Measurements from ENCODE around the gene BYSL.
A peak's percentile ranks its signal among the peaks of the same experiment; 100 is the strongest.
"Not testable (repeated sequence)": the region's sequence is repeated elsewhere in the genome, so short reads cannot be mapped to it uniquely, and the experiment has no call there.

Gene BYSL

DNA sequence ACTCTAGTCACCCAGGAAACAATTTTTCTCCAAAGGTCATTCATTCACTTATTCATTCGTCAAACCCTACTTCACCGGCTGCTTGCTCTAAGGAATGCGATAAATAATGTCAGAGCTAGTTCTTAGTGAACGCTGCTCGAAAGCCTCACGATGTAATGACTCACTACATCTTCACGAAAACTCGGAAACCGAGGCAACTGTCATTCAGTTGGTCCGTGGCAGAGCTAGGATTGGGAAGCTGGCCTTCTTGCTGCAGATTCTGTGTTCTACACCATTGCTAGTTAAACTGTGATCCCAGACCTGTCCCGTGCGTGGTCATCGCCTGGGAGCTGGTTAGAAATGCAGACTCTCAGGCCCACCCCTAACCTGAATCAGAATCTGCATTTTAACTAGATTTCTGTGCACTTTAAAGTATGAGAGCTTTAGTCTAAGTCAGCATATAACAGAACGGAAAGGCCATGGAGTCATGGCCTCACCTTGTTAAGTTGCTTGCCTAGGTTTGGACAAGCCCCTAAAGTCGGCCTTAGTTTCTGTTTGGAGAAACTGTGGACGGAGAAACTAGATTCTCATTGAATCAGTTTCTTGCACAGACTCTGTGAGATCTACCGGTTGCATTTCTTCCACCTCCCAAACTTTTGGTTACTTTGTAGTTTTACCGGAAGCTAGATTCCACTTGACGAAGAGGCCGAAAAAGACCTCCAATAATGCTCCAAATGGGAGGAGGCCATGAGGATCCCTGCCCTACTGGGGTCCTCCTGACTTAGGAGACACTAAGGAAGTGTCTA is 21.0 kb downstream of the BYSL start:
- DNase-seq (ENCODE audit: low spot score): peak; percentile 47

DNA sequence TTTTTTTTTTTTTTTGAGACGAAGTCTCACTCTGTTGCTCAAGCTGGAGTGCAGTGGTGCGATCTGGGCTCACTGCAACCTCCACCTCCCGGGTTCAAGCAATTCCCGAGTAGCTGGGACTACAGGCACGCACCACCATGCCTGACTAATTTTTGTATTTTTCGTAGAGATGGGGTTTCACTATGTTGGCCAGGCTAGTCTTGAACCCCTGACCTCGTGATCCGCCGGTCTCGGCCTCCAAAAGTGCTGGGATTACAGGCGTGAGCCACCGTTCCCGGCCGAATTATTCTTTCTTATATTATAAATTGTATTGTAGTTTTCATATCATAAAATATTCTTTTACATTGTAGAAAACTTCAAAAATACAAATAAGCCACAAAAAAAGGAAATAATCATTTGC is 21.6 kb downstream of the BYSL start:
- not testable (repeated sequence) for DNase-seq (ENCODE audit: low spot score)

- no peak for DNase-seq (ENCODE audit: low spot score)
These were observed 22.2 kb downstream of the BYSL start for GRCh38 chr6:41943456-41943855.

DNA sequence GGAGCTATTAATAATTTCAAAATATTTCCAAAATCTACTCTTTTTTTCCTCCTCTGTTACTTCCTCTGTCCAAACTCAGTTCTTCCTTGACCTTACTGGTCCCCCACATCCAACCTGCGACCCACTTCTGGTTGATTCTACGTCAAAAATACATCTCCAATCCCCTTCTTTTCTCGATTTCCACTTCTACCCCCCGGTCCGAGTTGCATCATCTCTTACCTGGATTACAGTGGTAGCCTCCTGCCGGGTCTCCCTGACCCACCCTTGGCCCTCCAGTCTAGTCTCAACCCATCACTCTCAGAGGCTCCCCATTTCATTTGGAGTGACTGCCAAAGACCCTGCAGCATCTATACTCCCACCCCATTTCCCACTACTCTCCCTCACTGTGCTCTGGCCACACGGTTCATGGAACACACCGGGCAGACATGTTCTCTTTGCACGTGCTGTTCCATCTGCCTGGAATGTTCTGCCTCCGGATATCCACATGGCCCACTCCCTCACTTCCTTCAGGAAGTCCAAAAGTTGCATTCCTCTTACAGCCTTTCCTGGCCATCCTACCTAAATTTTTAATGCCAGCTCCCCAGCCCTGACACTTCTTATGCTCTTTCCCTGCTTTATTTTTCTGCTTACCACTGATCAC is 26.4 kb downstream of the BYSL start:
- DNase-seq (ENCODE audit: low spot score): no peak

DNA sequence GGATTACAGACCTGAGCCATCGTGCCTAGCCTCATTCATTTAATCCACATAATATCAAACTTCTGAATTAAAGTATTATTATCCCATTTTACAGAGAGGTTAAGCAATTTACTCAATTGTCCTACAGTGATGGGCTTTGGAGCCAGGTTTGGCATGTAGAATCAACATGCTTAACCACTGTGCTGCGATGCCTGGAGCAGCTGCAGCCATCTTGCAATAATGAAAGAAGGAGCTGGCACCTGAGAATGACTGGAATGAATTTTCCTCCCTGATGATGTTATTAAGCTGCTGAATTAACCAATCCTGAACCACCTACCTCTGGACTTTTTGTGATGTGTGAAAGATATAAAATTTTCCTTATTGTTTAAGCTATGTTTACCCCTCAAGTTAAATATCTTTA is 33.4 kb downstream of the BYSL start:
- DNase-seq (ENCODE audit: low spot score): no peak

GRCh38 chr6:41955412-41955811 is 34.1 kb downstream of the BYSL start:
- no peak for DNase-seq (ENCODE audit: low spot score)

DNA sequence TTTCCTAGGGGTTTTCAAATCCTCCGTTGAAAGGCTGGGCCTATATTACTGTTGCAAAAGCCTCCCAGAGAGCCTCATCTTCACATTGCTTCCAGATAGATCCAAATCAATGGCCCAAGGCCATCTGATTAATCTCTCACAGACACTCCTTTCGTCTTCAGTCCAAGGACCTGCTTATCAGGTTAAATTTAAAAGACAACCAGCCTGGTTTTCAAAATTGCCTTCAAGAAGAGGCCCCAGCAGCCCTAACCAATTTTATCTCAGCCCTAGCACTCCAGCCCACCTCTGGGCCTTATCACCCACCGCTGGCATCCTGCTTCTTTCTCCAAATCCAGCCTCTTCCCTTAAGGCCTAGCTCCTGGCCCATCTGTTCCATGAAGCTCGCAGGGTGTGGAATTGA is 35.8 kb downstream of the BYSL start:
- DNase-seq (ENCODE audit: low spot score): no peak

- DNase-seq (ENCODE audit: low spot score): peak; percentile 68
These were observed 36.9 kb downstream of the BYSL start for GRCh38 chr6:41958022-41958856.

GRCh38 chr6:41960028-41960427 is 38.7 kb downstream of the BYSL start:
- DNase-seq (ENCODE audit: low spot score): no peak

GRCh38 chr6:41963371-41963770 is 42.1 kb downstream of the BYSL start:
- no peak for DNase-seq (ENCODE audit: low spot score)

DNA sequence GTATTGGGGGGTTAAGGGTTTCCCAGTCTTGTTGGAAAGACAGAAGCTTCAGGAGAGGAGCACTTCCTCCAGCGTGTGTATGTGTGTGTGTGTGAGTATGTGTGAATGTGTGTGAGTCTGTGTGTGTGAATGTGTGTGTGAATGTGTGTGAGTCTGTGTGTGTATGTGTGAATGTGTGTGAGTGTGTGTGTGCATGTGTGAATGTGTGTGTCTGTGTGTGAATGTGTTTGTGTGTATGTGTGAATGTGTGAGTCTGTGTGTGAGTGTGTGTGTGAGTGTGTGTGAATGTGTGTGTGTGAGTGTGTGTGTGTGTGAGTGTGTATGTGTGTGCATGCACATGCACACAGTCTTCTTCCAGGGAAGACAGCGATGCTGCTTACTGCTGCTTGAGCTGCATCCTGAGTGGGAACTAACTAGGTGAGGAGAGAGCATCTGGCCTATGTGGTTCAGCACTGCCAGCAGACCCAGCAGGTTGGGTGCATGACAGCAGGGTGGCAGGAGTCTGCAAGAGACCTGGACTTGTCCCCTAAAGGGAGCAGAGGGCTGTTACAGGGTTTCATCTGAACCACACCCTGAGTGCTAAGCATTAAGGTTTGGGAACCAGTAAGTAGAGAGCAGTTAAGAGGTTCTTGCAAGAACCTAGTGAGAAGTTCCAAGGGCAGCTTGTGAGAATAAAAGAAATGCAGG is 43.0 kb downstream of the BYSL start:
- DNase-seq (ENCODE audit: low spot score): no peak

DNA sequence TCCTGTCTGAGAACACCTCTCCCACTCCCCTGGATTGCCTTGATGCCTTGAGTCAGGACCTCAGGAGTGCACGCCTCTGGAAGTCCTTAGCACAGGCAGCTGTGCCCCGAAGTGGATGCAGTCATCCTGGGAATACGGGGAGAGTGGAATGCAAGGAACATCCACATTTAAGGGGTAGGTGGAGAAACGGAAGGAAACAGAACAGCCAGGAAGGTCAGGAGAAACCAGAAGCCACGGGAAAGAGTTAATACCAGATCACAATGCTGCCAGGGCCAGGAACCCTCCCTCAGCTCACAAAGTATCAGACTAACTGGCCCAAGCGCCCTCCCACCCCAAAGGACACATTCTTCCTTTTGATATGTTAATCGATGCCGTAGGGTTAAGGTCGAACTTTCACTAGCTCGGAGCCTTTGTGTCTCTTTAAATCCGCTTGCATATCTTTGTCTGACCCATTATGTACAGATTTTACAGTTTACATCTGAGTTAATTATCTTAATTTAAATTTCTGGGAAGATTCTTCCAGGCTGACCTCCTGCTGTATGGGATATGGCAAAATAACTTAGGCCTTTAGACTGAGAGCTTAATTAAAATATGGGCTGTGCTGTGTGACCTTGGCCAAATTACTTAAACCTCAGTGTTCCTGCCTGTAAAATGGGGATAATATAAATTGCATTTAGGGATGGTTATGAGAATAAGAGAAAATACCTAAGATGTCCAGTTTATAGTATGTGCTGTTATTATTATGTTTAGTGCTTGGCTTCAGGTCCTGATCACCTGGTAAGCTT is 44.3 kb downstream of the BYSL start:
- no peak for DNase-seq (ENCODE audit: low spot score)

DNA sequence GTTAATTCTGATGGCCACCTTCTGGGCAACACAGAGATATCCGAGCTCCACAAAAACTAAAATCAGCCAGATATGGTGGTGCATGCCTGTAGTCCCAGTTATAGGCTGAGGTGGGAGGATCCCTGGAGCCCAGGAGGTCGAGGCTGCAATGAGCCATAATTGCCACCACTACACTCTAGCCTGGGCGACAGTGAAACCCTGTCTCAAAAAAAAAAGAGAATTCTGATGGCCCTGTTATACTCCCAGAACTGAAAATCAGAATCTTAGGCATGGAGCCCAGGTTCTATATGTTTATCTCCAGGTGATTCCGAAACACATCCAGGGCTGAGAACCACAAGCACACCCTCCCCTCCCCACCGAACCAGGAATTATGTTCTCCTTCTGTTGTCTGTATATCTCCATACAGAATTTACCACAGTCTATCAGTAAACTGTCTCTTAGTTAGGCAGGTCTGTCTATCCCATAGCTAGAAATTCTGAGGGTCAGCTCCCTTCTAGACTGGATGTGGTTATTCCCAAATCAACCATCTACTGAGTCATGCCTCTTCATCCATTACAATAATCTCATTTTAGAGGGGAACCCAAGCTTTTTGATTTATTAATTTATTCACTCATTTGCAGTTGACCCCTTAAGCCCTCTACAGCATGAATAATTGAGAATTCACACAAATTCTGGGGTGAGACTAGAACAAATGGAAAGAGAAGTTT is 45.1 kb downstream of the BYSL start:
- no peak for DNase-seq (ENCODE audit: low spot score)

- no peak for DNase-seq (ENCODE audit: low spot score)
These were observed 45.6 kb downstream of the BYSL start for GRCh38 chr6:41966961-41967311.

DNA sequence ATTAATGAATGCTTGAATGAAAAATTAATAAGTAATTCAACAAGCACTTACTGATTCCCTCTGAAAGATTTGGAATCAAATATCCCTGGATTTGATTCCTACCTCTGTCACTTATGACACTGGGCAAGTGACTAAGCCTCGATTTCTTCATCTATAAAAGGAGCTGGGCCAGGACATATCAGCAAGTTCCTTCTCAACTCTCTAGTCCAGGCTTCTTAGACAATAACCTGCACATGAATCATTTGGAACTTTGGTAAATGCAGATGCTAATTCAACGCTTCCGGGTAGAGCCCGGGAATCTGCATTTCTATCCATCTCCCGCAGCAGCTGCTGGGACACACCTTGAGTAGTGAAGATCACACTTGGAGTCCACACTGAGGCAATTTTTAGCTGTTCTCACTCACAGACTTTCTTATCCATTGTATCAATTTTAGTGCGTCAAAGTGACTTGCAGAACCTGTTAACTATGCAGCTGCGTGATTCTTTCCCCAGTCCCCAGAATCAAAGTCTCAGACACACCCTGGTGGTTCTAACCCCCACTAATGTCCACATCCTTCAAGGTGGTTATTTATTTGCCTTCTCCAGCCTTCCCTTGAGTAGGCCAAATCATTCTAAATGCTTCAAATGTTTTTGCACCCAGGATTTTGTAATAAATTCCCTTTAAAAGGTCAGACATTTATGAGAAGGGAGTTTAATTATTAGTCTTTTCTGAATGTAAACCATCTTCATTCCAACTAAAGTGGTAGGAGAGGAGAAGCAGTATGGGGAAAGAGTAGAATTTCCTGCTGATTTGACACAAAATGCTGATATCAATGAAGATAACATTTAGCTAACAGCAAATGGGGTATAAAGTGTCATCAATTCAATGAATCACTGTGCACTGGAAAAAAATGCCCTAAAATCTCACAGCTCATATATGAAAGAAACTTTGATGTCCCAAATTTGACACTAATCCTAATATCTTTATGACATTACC is 46.3 kb downstream of the BYSL start:
- no peak for DNase-seq (ENCODE audit: low spot score)

GRCh38 chr6:41970436-41970846 is 49.1 kb downstream of the BYSL start:
- peak; percentile 12 for DNase-seq (ENCODE audit: low spot score)

- DNase-seq (ENCODE audit: low spot score): no peak
These were observed 51.5 kb downstream of the BYSL start for GRCh38 chr6:41972826-41973225.

GRCh38 chr6:41974281-41974825 is 53.1 kb downstream of the BYSL start:
- no peak for DNase-seq (ENCODE audit: low spot score)

DNA sequence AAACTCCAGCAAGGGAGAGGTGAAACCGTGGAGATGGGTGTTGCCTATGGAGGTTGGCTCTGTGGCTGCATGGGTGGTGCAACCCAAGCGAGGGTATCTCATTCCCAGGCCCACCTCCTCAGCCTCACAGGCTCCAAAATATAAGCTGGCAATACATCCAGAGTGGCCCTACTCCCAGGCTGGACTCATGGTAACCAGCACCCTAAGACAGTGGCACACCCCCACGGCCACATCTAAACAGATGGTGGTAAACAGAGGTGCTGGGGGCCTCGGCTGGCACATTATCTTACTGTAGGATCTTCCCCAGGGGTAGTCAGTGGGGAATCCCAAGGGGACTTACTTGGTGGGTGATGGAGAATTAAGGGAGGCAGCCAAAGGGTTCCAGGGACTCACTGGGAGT is 54.0 kb downstream of the BYSL start:
- no peak for DNase-seq (ENCODE audit: low spot score)
